HepG2 (cell line): ENCODE measurements around the gene SOSTDC1. TPM values are rescaled to one million over a fixed set of nuclear protein-coding genes. Genes with fewer than 3 reads are reported as not detected.

Experiments
- ATAC-seq: fragments of 200-7000 bp; cut with Tn5 transposase; 3 replicates; pipeline ENCODE4 v1.9.1; 2020; ENCODE audit warnings: mild to moderate bottlenecking, moderate library complexity
- BruUV-seq: library from RNA; stranded (reverse); fragments of 400-500 nt; replicated peaks from 2 replicates; lab custom pipeline; 2021; lab: Mats Ljungman, UMichigan
- CTCF ChIA-PET: fragments of 300-600 bp; formaldehyde crosslinking; extraction: SDS; loops from one replicate; lab custom pipeline; 2021; ENCODE audit warnings: low total read pairs, inconsistent platforms, low intra/inter-chr PET ratio; lab: Yijun Ruan, JAX
- POLR2A ChIA-PET: fragments of 350-600 bp; sonication (Branson Sonifier 250); formaldehyde crosslinking; loops from one replicate; lab custom pipeline; 2020; ENCODE audit warnings: antibody characterized with exemption, inconsistent platforms; lab: Yijun Ruan, JAX
- DNase-seq: peaks from one replicate; pipeline ENCODE4 v3.0.0-alpha.2; 2015; ENCODE audit warnings: low spot score
- FAIRE-seq: peaks from 3 replicates; lab custom pipeline; 2011; peaks lifted over from hg19 to GRCh38; lab: Jason Lieb, UNC
- H2AFZ ChIP-seq: one replicate; pipeline ENCODE4 v1.6.1; 2011; ENCODE audit warnings: low read length, inconsistent platforms
- H3K27ac ChIP-seq: fragments of 300-600 bp; 3 replicates; pipeline ENCODE4 v1.8.0; 2011; ENCODE audit warnings: mixed run types, mild to moderate bottlenecking, mixed read lengths, low read length, inconsistent platforms; ENCODE audit not compliant: insufficient read depth; ENCODE audit errors: extremely low read length
- H3K27me3 ChIP-seq, 2 experiments: fragments of 200-600 bp in 1 of 2; 2 replicates in 1 of 2; 3 replicates in 1 of 2; pipeline versions ENCODE4 v1.6.0 to v1.8.0; 2011; ENCODE audit warnings: low read length in 2 of 2, mild to moderate bottlenecking in 2 of 2, moderate library complexity in 2 of 2, inconsistent platforms in 1 of 2; ENCODE audit not compliant: insufficient read depth in 2 of 2, control insufficient read depth in 1 of 2
- H3K36me3 ChIP-seq, 2 experiments: fragments of 200-600 bp in 1 of 2; replicated peaks in 1 of 2; 2 replicates in 1 of 2; 3 replicates in 1 of 2; pipeline versions ENCODE4 v1.5.1 to v1.8.0; 2011; ENCODE audit warnings: low read length in 2 of 2, inconsistent platforms in 1 of 2; ENCODE audit not compliant: insufficient read depth in 2 of 2, control insufficient read depth in 1 of 2
- H3K4me1 ChIP-seq: 2 replicates; pipeline ENCODE4 v1.5.1; 2012; ENCODE audit warnings: low read length, inconsistent platforms; ENCODE audit not compliant: insufficient read depth
- H3K4me2 ChIP-seq: 2 replicates; pipeline ENCODE4 v1.6.0; 2011; ENCODE audit warnings: low read depth, low read length, inconsistent platforms
- H3K4me3 ChIP-seq, 3 experiments: fragments of 200-600 bp in 1 of 3; sonication (generic), shearing (Covaris generic) in 1 of 3; replicated peaks in 1 of 3; 2 replicates each; pipeline ENCODE4 v1.5.1; 2011 to 2016; ENCODE audit warnings: low read length in 3 of 3, inconsistent platforms in 2 of 3, low read depth in 2 of 3, mild to moderate bottlenecking in 2 of 3, control low read depth in 1 of 3, mixed read lengths in 1 of 3; ENCODE audit not compliant: insufficient read depth in 1 of 3
- H3K79me2 ChIP-seq: one replicate; pipeline ENCODE4 v1.6.1; 2011; ENCODE audit warnings: low read length, inconsistent platforms; ENCODE audit not compliant: insufficient read depth
- H3K9ac ChIP-seq: 2 replicates; pipeline ENCODE4 v1.6.0; 2011; ENCODE audit warnings: mild to moderate bottlenecking, low read depth, low read length, inconsistent platforms; ENCODE audit not compliant: insufficient read depth
- H3K9me3 ChIP-seq: 2 replicates; pipeline ENCODE4 v1.5.1; 2012; ENCODE audit warnings: mild to moderate bottlenecking, low read length
- H4K20me1 ChIP-seq: 2 replicates; pipeline ENCODE4 v1.6.0; 2011; ENCODE audit warnings: inconsistent platforms, mild to moderate bottlenecking, low read length, moderate library complexity; ENCODE audit not compliant: insufficient read depth
- DPF2 ChIP-seq: sonication (generic); formaldehyde crosslinking; IDR thresholded peaks from 2 replicates; pipeline ENCODE4 v1.4.0; 2020; ENCODE audit warnings: mild to moderate bottlenecking, low read depth, missing genetic modification reagents, borderline replicate concordance
- FOXK2 ChIP-seq: fragments of 450-650 bp; IDR thresholded peaks from 2 replicates; pipeline ENCODE4 v1.6.1; 2016
- GATA4 ChIP-seq: sonication (generic); IDR thresholded peaks from 2 replicates; pipeline ENCODE4 v1.6.1; 2016; ENCODE audit warnings: antibody characterized with exemption, low read depth, borderline replicate concordance
- HMG20A ChIP-seq: IDR thresholded peaks from 2 replicates; pipeline ENCODE4 v1.6.1; 2016; ENCODE audit warnings: borderline replicate concordance
- HOXA5 ChIP-seq: sonication (generic); formaldehyde crosslinking; IDR thresholded peaks from 2 replicates; pipeline ENCODE4 v1.4.0; 2020; ENCODE audit warnings: missing genetic modification reagents
- KDM1A ChIP-seq: IDR thresholded peaks from 2 replicates; pipeline ENCODE4 v1.6.1; 2016; ENCODE audit warnings: missing compliant biosample characterization
- KDM3A ChIP-seq: IDR thresholded peaks from 2 replicates; pipeline ENCODE4 v1.6.1; 2018; ENCODE audit warnings: low read depth, missing compliant biosample characterization
- MTA1 ChIP-seq: sonication (generic); formaldehyde crosslinking; IDR thresholded peaks from 2 replicates; pipeline ENCODE4 v1.4.0; 2020; ENCODE audit warnings: missing genetic modification reagents, mild to moderate bottlenecking, borderline replicate concordance
- PHF8 ChIP-seq: sonication (generic); formaldehyde crosslinking; IDR thresholded peaks from 2 replicates; pipeline ENCODE4 v1.5.0; 2020; ENCODE audit warnings: missing genetic modification reagents
- PTBP1 ChIP-seq: fragments of 200-400 bp; formaldehyde crosslinking; IDR thresholded peaks from 2 replicates; pipeline ENCODE4 v1.6.1; 2018; ENCODE audit warnings: low read length, low read depth; ENCODE audit not compliant: poor library complexity, severe bottlenecking
- RAD21 ChIP-seq: fragments of 450-650 bp; formaldehyde crosslinking; IDR thresholded peaks from 2 replicates; pipeline ENCODE4 v1.5.0; 2020; ENCODE audit warnings: mild to moderate bottlenecking
- RFXAP ChIP-seq: sonication (generic); formaldehyde crosslinking; IDR thresholded peaks from 2 replicates; pipeline ENCODE4 v1.4.0; 2020; ENCODE audit warnings: missing genetic modification reagents, borderline replicate concordance
- RXRA ChIP-seq: sonication (generic); formaldehyde crosslinking; IDR thresholded peaks from 2 replicates; pipeline ENCODE4 v1.5.1; 2020; ENCODE audit warnings: missing genetic modification reagents
- SUZ12 ChIP-seq: fragments of 150-350 bp; IDR thresholded peaks from 2 replicates; pipeline ENCODE4 v1.6.1; 2014; ENCODE audit warnings: low read depth, low read length
- XBP1 ChIP-seq: sonication (generic); formaldehyde crosslinking; IDR thresholded peaks from 2 replicates; pipeline ENCODE4 v1.5.0; 2020; ENCODE audit warnings: missing genetic modification reagents
- ZNF337 ChIP-seq: sonication (generic); formaldehyde crosslinking; IDR thresholded peaks from 2 replicates; pipeline ENCODE4 v1.5.1; 2020; ENCODE audit warnings: missing genetic modification reagents, low read depth, mild to moderate bottlenecking, borderline replicate concordance
- ZNF605 ChIP-seq: sonication (generic); formaldehyde crosslinking; IDR thresholded peaks from 2 replicates; pipeline ENCODE4 v1.8.0; 2022; ENCODE audit warnings: mild to moderate bottlenecking, missing genetic modification reagents
- ZNF660 ChIP-seq: sonication (generic); formaldehyde crosslinking; IDR thresholded peaks from 2 replicates; pipeline ENCODE4 v1.5.1; 2020; ENCODE audit warnings: mild to moderate bottlenecking, low read depth, missing genetic modification reagents, borderline replicate concordance
- ZNF781 ChIP-seq: sonication (generic); formaldehyde crosslinking; IDR thresholded peaks from 2 replicates; pipeline ENCODE4 v1.5.1; 2020; ENCODE audit warnings: borderline replicate concordance, mild to moderate bottlenecking, missing genetic modification reagents; ENCODE audit errors: not compliant biosample characterization
- ZNF839 ChIP-seq: sonication (generic); formaldehyde crosslinking; IDR thresholded peaks from 2 replicates; pipeline ENCODE4 v1.4.0; 2020; ENCODE audit warnings: missing genetic modification reagents, mild to moderate bottlenecking, borderline replicate concordance
- ZSCAN31 ChIP-seq: sonication (generic); formaldehyde crosslinking; IDR thresholded peaks from 2 replicates; pipeline ENCODE4 v1.5.0; 2020; ENCODE audit warnings: low read depth, mild to moderate bottlenecking, missing genetic modification reagents
- WGBS: methylation state at CpG from one replicate; pipeline ENCODE4 v1.1.6; 2017; ENCODE audit warnings: low lambda C conversion rate; 5-methylcytosine and 5-hydroxymethylcytosine counted together
- in situ Hi-C: cut with HindIII; loops from 2 replicates; pipeline ENCODE4 v1.10.0; 2017; ENCODE audit warnings: low pct_unique_long_range_greater_than_20kb; ENCODE audit not compliant: extremely low pct_ligation_motif_present
- intact Hi-C: fragments of 100-400 bp; cut with micrococcal nuclease; formaldehyde crosslinking; loops from one replicate; pipeline ENCODE4 v1.10.0; 2022; ENCODE audit not compliant: unreplicated experiment
- polyA plus RNA-seq, 8 experiments: library from polyadenylated mRNA; depleted of rRNA in 3 of 8; stranded (reverse) in 7 of 8; unstranded in 1 of 8; fragments of >200 nt; fragmentation: Illumina TruSeq in 4 of 8; extraction: Trizol in 4 of 8; gene quantifications; 2 replicates each; pipeline versions ENCODE4 v1.2.1 to v1.2.3, GENCODE V29; 2011 to 2016; ENCODE audit warnings: low read depth in 4 of 8, missing spikeins in 1 of 8, mixed read lengths in 1 of 8; ENCODE audit not compliant: insufficient read depth in 1 of 8
- total RNA-seq, 5 experiments: library from RNA; depleted of rRNA; stranded (reverse); fragments of >200 nt; fragmentation: Illumina TruSeq; extraction: Trizol; gene quantifications; 2 replicates each; pipeline ENCODE4 v1.2.3, GENCODE V29; 2016; ENCODE audit warnings: low read depth in 1 of 5
- TF ChIP-seq, protein P1 (sequence below): sonication (generic); formaldehyde crosslinking; IDR thresholded peaks from 2 replicates; pipeline ENCODE4 v1.8.0; 2022; ENCODE audit warnings: low read depth, missing genetic modification reagents
- TF ChIP-seq, protein P2 (sequence below): sonication (generic); formaldehyde crosslinking; IDR thresholded peaks from 2 replicates; pipeline ENCODE4 v1.4.0; 2020; ENCODE audit warnings: mild to moderate bottlenecking, missing genetic modification reagents
- TF ChIP-seq, protein P3 (sequence below): sonication (generic); formaldehyde crosslinking; IDR thresholded peaks from 2 replicates; pipeline ENCODE4 v1.5.1; 2020; ENCODE audit warnings: missing genetic modification reagents, mild to moderate bottlenecking, borderline replicate concordance

Gene SOSTDC1
- total and polyA plus RNA-seq, 2 of the 13 experiments (the other 11 are each of a cell fraction or from before 2014, with no cell fraction given) = not detected

DNA sequence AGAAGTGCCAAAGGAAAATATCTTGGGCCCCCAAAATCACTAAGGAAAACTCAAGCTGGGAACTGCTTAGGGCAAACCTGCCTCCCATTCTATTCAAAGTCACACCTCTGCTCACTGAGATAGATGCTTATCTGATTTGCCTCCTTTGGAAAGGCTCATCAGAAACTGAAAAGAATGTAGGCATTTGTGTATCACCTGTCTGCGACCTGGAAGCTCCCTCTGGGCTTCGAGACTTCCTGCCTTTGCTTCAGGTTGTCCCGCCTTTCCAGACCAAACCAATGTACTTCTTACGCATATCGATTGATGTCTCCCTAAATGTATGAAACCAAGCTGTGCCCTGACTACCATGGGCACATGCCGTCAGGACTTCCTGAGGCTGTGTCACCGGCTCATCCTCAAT lies 46.6 kb upstream of the SOSTDC1 start (continued):
- TF ChIP-seq HOXA5 = no peak
- no peak for TF ChIP-seq SUZ12
- no peak for TF ChIP-seq KDM3A (CRISPR knock-in tag)
- no peak for TF ChIP-seq ZSCAN31 (CRISPR knock-in tag)
- TF ChIP-seq, protein P1, sequence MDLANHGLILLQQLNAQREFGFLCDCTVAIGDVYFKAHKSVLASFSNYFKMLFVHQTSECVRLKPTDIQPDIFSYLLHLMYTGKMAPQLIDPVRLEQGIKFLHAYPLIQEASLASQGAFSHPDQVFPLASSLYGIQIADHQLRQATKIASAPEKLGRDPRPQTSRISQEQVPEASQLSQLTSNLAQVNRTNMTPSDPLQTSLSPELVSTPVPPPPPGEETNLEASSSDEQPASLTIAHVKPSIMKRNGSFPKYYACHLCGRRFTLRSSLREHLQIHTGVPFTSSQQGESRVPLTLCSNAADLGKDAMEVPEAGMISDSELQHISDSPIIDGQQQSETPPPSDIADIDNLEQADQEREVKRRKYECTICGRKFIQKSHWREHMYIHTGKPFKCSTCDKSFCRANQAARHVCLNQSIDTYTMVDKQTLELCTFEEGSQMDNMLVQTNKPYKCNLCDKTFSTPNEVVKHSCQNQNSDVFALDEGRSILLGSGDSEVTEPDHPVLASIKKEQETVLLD (CRISPR knock-in tag) = no peak
- TF ChIP-seq FOXK2 = no peak
- TF ChIP-seq, protein P2, sequence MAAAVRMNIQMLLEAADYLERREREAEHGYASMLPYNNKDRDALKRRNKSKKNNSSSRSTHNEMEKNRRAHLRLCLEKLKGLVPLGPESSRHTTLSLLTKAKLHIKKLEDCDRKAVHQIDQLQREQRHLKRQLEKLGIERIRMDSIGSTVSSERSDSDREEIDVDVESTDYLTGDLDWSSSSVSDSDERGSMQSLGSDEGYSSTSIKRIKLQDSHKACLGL (CRISPR knock-in tag) = no peak
- no peak for TF ChIP-seq DPF2 (CRISPR knock-in tag)
- TF ChIP-seq PHF8 = no peak
- no peak for TF ChIP-seq ZNF781 (CRISPR knock-in tag)
- no peak for TF ChIP-seq KDM1A (CRISPR knock-in tag)
- TF ChIP-seq GATA4 = no peak
- no peak for TF ChIP-seq ZNF337 (CRISPR knock-in tag)

DNA sequence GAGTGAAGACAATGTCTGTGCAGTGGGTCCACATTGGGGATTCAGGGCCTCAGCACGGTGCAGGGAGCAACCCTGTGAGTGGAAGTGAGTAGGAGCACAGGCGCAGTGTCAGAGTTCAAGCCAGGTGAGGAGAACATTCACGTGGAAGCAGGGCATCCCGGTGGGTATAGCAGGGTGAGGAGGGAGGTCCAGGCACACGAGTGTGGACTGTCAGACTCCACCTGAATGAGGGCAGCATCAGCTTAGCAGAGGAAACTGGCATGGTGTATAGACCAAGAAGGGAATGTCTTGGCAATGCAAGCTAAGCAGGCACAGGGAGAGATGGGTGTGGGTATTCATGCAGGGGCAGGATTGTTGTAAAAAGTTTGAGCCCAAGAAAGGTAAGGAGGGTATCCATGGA lies 45.8 kb upstream of the SOSTDC1 start:
- 13% methylated on average over 5 of the region's 5 CpGs for WGBS
- no peaks in the 10 kb centered on the region for H3K79me2 ChIP-seq
- no peak overlapping the region for H2AFZ ChIP-seq
- ChIA-PET POLR2A (no interaction called here), CTCF (no interaction called here)
- no peaks in the 10 kb centered on the region for H3K27me3 ChIP-seq
- H3K27ac ChIP-seq = no peak overlapping the region
- ATAC-seq (no peak), FAIRE-seq (no peak), DNase-seq (no peak)
- H3K9me3 ChIP-seq = no peaks in the 10 kb centered on the region
- BruUV-seq = no TSS peak
- H4K20me1 ChIP-seq = no peaks in the 10 kb centered on the region
- in situ Hi-C loops (no loop called here), intact Hi-C loops (no loop called here)
- TF ChIP-seq, protein P3, sequence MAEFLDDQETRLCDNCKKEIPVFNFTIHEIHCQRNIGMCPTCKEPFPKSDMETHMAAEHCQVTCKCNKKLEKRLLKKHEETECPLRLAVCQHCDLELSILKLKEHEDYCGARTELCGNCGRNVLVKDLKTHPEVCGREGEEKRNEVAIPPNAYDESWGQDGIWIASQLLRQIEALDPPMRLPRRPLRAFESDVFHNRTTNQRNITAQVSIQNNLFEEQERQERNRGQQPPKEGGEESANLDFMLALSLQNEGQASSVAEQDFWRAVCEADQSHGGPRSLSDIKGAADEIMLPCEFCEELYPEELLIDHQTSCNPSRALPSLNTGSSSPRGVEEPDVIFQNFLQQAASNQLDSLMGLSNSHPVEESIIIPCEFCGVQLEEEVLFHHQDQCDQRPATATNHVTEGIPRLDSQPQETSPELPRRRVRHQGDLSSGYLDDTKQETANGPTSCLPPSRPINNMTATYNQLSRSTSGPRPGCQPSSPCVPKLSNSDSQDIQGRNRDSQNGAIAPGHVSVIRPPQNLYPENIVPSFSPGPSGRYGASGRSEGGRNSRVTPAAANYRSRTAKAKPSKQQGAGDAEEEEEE (CRISPR knock-in tag) = no peak
- no peak for TF ChIP-seq HMG20A
- no peak for TF ChIP-seq RAD21
- no peak for TF ChIP-seq MTA1
- TF ChIP-seq ZNF839 (CRISPR knock-in tag) = no peak
- TF ChIP-seq ZNF660 (CRISPR knock-in tag) = no peak
- no peak for TF ChIP-seq PTBP1
- no peak for TF ChIP-seq RFXAP (CRISPR knock-in tag)
- TF ChIP-seq ZNF605 (CRISPR knock-in tag) = no peak
- no peak for TF ChIP-seq RXRA
- no peak for TF ChIP-seq XBP1 (CRISPR knock-in tag)
- no peak overlapping the region for H3K4me3 ChIP-seq
- no peaks in the 10 kb centered on the region for H3K36me3 ChIP-seq
- no peaks in the 10 kb centered on the region for H3K4me1 ChIP-seq
- H3K4me2 ChIP-seq = no peak overlapping the region
- H3K9ac ChIP-seq = no peak overlapping the region
